GM18526 (cell line): ENCODE measurements around the gene MAP2K5.

Source experiments
- POLR2A ChIP-seq: IDR thresholded peaks from 3 replicates; pipeline ENCODE4 v1.6.1; 2011; ENCODE audit not compliant: insufficient read length; ENCODE audit errors: extremely low read depth

The MAP2K5 gene

DNA sequence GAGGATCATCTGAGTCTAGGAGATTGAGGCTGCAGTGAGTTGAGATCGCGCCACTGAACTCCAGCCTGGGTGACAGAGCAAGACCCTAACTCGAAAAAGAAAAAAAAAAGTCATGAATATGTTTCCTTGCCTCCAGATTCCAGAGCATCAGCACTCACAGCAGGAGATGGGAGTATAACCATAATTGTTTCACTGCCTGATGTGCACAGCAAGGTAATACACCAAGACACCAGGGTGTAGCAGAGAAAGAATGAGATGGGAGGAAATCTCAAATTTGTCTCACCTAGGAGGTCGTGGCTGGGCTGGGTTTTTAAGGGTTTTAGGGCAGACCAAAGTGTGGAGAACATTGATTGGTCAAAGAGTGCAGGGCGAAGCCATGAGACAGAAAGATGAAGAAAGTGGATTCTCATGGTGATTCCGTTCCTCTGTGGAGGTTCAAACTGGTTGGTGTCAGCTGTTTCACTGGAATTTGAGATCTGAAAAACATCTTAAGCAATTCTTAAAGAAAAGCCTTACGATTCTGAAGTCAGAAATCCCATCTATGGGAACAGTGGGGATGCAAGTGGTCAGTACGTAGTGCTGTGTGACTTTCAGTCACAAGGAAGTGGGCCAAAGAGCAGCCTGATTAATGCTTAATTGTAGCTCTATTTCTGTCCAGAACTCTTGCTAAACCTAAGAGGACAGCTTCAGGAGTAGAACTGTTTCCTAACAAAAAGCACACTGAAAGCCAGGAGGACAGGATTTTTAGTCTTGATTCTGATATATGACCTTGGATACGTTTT lies 29.4 kb upstream of the MAP2K5 start:
- no peak for TF ChIP-seq POLR2A

DNA sequence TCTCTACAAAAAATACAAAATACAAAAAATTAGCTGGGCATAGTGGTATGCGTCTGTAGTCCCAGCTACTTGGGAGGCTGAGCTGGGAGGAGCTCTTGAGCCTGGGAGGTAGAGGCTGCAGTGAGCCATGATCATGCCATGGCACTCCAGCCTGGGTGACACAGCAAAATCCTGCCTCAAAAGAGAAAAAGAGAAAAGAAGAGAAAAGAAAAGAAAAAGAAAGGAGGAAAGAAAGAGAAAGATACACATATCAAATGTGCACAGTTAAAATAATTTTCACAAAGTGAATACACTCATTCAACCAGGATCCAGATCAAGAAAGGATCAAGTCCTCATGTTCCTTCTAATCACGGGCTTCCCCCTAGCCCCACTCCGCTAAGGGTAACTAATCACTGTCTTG lies 27.4 kb upstream of the MAP2K5 start:
- TF ChIP-seq POLR2A, result no peak

DNA sequence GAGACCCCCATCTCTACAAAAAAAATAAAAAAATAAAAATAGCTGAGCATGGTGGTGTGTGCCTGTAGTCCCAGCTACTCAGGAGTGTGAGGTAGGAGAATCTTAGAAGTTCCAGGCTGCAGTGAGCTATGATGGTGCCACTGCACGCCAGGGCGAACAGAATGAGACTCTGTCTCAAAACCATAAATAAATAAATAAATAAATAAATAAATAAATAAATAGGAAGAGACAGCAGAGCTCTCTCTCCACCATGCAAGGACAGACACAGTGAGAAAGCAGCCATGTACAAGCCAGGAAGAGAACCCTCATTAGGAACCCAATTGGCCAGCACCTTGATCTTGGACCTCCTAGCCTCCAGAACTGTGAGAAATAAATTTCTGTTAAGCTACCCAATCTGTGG lies 26.9 kb upstream of the MAP2K5 start:
- no peak for TF ChIP-seq POLR2A

- no peak for TF ChIP-seq POLR2A
These were observed 22.0 kb upstream of the MAP2K5 start for GRCh38 chr15:67520321-67521028.

DNA sequence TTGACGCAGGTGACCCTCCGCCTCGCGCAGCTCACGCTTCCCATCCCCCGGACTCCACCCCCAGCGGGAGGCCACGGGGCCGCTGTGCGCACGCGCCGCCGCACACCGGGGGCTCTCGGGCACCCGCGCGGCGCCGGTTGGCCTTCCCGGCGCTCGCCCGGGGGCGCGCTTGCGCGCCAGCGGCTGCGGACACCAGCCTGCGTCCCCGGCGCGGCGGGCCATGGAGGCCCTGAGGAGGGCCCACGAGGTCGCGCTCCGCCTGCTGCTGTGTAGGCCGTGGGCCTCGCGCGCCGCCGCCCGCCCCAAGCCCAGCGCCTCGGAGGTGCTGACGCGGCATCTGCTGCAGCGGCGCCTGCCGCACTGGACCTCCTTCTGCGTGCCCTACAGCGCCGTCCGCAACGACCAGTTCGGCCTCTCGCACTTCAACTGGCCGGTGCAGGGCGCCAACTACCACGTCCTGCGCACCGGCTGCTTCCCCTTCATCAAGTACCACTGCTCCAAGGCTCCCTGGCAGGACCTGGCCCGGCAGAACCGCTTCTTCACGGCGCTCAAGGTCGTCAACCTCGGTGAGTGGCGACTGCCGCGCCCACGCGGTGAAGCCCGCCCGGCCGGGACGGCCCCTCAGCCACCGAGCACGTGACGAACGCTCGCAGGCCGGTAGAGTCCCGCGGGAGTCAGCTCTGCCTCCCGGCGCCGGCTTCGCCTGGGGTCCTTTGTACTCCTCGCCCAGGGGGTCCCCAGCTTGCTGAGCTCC lies 21.3 kb upstream of the MAP2K5 start, which contains the start of gene C15orf61:
Gene C15orf61 (plus strand): TSS at position 103 of the 754 bp plus-strand sequence. CDS start 118 bp downstream, at position 221.
- TF ChIP-seq POLR2A, result peak; percentile 74

DNA sequence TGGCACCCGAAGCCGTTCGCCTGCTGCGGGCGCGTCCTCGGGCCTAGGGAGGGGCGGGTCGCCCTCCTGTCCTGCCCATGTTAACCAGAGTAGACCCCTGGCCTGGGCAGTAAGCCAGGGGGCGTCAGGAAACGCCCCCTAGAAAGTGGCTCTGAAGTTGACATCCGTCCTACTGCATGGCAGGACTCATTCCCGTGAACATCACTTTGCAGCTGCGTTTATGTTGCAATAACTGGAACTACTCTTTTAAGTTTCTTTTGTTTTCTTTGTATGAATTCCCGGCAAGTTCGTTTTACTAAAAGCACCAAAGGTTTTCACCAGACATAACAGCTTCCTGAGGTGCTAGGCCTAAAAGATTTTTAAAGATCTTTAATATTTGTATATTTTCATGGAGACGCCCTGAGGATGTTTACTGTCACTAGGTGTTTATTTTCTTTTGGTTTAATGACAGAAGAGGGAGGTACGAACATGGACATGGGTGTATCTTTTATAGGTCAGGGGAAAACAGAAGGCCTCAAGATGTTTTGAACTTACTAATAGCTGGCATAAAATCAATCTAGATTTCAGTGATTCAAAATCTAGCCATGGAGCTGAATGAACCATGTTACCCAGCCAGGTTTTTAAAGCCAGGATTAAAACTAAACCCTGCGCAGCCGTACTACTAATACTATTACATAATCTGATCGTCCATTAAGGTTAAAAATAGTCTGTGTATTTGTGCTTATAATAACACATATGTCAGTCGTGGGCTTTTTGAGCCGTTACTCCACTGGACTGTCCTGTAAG lies 20.5 kb upstream of the MAP2K5 start:
- no peak for TF ChIP-seq POLR2A

- TF ChIP-seq POLR2A, result no peak
These were observed 19.2 kb upstream of the MAP2K5 start for GRCh38 chr15:67523330-67523729.

DNA sequence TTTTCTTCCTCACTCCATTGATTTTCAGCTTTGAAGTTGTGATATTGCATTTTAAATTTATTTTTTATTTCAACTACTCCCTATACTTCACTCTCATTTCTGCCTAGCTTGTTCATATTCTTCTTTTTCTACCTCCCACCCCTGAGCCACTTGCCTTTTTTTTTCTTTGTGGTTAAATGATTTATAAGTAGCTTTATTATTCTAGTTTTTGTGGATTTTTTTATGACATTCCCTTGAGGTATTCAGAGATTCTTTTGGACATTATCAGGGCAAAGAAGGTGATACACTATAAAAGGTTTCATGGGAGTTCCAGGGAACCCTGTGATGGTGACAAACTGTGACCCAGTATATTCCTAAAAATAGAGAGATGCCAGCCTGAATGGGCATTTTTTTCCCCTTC lies 18.3 kb upstream of the MAP2K5 start:
- TF ChIP-seq POLR2A, result no peak

DNA sequence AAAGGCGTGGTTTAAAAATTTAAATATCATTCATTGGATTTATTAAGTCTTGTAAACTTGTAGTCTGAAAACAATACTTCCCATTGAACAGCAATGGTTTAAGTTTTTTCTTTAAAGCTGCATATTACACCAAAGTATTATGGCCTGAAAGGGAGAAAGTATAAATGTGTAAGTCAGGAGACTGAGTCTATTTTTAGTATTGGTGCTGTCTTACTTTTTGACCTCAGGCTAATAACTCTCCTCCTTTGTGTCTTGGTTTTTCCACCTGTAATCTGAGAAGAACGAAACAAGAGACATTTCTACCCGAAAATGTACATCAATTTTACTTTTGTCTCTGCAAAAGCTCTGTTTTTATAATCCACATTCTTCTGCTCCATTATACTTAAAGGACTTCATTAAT lies 14.0 kb upstream of the MAP2K5 start:
- TF ChIP-seq POLR2A, result no peak

GRCh38 chr15:67531379-67531914 lies 11.1 kb upstream of the MAP2K5 start:
- TF ChIP-seq POLR2A, result no peak

GRCh38 chr15:67533873-67534272 lies 8.6 kb upstream of the MAP2K5 start:
- no peak for TF ChIP-seq POLR2A

GRCh38 chr15:67534360-67534759 lies 8.1 kb upstream of the MAP2K5 start:
- TF ChIP-seq POLR2A, result no peak

- no peak for TF ChIP-seq POLR2A
These were observed 4.7 kb upstream of the MAP2K5 start for GRCh38 chr15:67537771-67538170.

- TF ChIP-seq POLR2A, result no peak
These were observed 830 bp downstream of the MAP2K5 start for GRCh38 chr15:67543348-67543718.

GRCh38 chr15:67544475-67544874 lies 2.0 kb downstream of the MAP2K5 start:
- TF ChIP-seq POLR2A, result no peak
